Measurements from ENCODE around the gene RNF123.
A peak's percentile ranks its signal among the peaks of the same experiment; 100 is the strongest.

Gene RNF123

GRCh38 chr3:49703443-49703927 is 14.1 kb downstream of the RNF123 start:
- peak; percentile 93 for DNase-seq (ENCODE audit: low spot score)

DNA sequence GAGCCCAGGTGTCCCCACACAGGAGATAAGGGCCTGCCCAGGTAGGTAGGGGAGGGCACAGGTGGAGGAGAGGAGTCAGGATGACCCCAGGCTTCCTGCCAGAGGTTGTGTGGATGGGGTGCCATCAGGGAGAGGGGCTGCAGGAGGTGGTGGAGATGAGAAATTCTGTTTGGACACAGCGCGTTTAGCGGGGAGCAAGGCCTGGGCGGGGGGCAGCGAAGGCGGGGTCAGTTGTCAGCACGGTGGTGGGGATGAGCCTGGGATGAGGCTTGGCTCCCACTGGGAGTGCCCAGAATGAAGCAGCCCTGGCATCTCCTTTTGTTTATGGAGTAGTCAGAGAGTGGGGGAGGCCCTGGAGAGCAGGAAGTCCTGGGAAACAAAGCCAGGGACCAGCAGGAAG is 14.6 kb downstream of the RNF123 start:
- no peak for DNase-seq (ENCODE audit: low spot score)

- DNase-seq (ENCODE audit: low spot score) = no peak
These were observed 15.3 kb downstream of the RNF123 start for GRCh38 chr3:49704629-49705028.

GRCh38 chr3:49705390-49705960 is 16.1 kb downstream of the RNF123 start:
- DNase-seq (ENCODE audit: low spot score) = no peak

DNA sequence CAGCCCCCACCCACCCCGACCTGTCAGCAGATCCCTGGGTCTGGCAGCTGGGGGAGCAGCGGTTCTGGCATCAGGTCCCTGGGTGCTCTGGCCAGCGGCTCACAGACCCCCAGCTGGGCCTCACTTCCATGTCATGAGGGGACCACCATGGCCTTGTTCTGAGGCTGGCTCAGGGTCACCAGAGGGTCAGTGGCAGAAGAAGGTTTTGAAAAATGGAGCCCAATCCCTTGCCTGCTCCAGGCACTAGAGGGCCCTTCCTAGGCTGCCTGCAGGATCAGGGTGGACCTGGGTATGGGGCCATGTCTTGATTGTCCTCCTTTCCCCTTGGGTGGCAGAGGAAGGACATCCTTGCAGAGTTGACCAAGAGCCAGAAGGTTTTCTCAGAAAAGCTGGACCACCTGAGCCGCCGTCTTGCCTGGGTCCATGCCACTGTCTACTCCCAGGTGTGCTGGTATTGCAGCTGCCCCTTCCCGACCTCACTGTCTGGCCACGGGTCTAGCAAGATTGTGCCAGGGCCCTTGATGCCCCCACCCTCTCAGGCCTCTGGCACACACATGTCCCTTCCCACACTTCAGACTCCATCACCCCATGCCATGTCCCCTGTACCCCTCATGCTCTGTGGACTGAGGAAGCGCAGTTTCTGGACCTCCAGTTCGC is 17.2 kb downstream of the RNF123 start:
- DNase-seq (ENCODE audit: low spot score) = no peak

DNA sequence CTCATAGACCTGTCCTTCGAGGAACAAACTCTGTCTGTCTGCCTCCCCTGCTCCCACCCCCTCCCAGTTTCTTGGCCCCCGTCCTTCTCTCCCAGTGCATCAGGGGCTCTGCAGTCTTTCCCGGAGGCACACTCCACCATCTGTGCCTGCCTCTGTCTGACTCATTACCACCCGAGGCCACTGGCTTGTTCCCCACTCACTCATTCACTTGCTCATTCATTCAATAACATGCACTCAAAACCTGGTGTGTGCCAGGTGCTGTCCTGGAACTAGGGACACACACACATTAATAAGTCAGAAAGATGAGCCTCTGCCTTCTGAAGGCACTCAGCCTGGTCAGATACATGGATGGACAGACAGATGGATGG is 17.7 kb downstream of the RNF123 start:
- DNase-seq (ENCODE audit: low spot score) = no peak

DNA sequence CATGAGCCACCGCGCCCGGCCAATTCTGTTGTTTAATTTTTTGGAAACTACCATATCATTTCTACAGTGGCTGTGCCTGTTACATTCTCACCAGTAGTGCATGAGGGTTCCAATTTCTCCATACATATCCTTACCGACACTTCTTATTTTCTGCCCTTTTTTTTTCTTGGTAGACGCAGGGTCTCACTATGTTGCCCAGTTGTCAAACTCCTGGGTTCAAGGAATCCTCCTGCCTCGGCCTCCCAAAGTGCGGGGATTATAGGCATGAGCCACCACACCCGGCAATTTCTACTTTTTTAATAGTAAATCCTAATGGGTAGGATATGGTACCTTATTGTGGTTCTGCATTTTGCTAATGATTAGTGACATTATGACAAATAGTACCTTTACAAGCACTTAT is 20.5 kb downstream of the RNF123 start:
- no peak for DNase-seq (ENCODE audit: low spot score)

DNA sequence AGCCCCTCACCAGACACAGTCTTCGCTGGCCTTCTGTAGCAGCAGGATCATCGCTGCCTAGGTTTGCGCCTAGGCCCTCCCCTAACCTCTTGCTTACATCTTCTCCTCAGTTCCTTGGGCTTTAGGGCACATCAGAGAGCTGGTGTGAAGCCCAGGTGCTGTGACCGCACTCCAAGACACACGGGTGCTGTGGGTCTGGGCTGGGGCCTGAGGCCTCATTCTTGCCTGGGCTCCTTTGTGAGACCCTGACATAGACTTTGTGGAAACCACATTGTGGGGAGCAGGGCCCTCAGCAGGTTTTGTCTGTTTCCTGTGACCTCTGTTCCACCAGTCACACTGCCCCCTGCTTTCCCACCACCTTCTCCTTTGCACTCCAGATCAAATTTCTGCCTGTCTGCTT is 22.1 kb downstream of the RNF123 start:
- DNase-seq (ENCODE audit: low spot score) = no peak

- DNase-seq (ENCODE audit: low spot score) = no peak
These were observed 22.8 kb downstream of the RNF123 start for GRCh38 chr3:49712166-49712565.

DNA sequence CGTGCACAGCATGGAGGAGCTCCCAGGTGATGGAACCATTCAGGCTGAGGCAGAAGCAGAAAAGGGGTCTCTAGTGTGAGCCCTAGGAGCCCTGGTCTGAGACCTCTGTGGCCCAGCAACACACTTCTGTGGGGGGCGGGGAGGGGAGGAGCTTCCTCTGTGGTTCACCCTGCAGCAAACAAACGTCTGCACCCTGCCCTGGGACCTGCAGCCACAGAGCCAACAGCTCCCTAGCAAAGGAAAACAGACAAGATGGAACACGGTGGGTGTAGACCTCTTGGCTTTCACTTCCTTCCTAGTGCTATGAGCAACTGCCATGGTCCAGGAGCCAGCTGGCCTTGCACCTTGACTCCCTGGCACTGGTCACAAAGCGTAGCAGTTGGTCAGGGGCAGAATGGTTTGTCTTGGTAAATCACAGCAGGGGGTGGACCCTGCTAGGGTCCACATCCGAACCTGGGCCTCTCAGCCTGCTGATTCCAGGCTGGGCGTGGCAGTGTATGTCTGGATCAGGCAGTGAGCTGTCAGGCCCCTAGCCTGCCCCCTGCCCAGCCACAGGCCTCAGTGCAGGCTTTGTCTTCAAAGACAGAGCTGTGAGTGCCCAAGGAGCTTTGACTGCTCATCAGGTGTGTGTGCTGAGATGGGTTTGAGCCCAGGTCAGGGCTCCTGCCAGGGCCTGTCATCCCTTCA is 23.4 kb downstream of the RNF123 start:
- no peak for DNase-seq (ENCODE audit: low spot score)

- DNase-seq (ENCODE audit: low spot score) = no peak
These were observed 24.2 kb downstream of the RNF123 start for GRCh38 chr3:49713336-49714105.

DNA sequence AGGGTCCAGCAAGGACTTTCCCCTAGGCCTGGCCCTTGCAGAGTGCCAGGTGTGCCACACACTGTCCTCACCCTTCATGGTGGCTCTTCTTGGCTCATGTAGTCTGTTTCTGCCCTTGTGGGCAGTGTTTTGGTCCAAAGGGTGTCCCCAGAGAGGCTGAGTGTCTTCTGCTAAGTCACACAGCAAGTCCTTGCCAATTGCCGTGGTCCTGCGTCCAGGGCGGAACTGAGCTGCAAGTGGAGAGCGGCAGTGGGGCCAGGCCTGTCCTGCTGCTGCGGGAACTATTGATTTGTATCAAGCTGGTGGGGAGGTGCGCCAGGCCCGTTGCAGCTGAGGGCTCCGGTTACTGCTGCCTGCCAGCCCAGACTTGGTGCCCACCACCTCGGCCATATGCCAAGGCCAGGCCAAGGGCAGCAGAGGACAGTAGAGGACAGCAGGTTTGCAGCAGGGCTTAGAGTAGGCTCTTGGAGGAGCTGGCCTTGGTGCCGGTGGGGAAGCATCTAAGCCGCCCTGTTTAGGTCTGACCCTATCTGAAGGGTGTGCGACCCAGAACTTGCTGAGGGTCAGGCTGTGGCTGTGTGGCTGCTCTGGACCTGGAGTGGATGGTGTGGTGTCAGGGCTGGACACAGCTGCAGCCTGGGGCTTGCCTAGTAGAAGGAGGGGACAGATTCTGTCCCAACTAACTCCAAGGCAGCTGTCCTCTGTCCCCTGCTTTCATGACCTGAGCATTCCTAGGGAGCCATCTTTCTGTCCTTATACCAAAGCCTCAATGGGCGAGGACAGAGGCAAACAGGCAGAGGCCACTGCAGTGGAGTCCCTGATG is 25.6 kb downstream of the RNF123 start:
- DNase-seq (ENCODE audit: low spot score) = no peak

GRCh38 chr3:49715611-49716121 is 26.3 kb downstream of the RNF123 start:
- DNase-seq (ENCODE audit: low spot score) = no peak

DNA sequence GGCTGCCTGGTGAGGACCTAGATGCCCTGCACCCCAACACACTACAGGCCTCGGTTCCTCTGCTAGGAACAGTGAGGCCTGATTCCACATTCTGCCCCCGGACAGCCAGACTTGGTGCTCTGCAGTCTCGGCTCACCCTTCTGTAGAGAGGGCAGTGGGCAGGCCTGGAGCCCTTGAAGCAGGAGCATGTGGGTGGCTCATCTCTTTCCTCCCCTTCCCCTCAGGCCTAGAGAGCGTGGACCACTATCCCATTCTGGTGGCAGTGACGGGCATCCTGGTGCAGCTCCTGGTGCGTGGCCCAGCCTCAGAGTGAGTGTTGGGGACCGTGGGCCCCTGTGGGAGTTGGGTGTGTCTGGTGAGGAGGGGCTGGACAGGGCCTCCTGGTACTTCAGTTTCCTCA is 26.8 kb downstream of the RNF123 start:
- peak; percentile 16 for DNase-seq (ENCODE audit: low spot score)

DNA sequence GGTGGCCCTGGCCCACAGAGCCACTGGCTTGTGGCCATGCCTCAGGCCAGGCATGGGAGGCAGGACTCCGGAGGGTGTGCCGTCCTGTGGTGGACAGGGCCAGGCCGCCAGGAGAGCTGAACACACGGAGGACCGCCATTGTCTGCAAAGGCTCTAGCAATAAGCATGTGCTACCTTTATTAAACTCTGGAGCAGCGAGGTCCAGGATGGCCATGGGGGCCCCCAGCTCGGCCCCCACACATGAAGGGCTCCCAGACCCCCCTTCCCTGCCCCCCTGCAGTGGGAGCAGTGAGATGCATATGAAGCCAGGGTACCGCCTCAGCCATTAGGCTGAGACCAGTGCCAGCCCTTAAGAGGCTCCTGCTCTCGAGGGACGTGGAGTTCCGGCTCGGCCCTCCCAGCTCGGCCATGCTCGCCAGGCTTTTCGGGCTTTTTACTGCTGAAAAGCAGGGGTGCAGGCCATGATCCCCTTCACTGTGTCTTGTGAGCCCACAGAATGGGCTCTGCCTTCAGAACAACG is 27.4 kb downstream of the RNF123 start:
- DNase-seq (ENCODE audit: low spot score) = peak; percentile 18

GRCh38 chr3:49717211-49717958 is 28.0 kb downstream of the RNF123 start:
- peak; percentile 11 for DNase-seq (ENCODE audit: low spot score)

DNA sequence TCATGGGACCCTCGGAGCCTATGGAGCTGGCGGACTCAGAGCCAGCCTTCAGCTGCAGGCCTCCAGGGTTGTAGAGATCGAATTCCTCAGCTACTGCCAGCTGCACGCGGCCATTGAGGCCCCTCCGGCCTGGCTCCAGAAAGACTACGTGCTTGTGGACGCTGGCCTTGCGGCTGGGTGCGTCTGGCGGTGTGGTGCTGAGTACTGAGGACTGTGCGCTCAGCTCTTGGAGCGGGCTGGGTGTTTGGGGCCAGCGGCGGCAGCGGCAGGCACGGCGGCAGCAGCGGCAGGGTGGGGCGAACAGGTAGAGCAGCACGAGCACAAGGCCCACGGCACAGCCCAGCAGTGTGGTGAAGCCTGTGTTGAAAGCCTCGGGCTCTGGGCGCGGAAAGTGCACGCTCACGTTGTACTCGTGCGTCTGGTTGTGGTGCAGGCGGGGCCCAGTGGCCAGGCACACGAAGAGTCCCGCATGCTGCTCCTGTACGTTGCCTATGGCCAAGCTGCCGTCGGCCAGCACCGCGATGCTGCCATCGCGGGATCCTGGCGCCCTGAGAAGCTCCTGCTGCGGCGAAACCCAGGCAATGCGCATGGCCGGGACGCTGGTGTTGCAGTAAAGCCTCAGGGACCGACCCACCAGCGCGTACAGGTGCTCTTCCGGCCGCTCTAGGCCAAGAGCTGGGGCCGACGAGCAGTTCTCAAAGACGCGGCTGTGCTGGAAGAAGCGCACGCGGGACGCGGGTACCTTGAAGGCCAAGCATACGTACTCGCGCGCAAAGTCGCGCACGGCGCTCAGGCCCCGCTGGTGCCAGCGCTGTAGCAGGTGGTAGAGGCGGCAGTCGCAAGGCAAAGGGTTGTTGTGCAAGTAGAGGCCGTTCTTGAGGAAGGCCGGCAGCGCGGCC is 28.9 kb downstream of the RNF123 start:
- DNase-seq (ENCODE audit: low spot score) = peak; percentile 37

DNA sequence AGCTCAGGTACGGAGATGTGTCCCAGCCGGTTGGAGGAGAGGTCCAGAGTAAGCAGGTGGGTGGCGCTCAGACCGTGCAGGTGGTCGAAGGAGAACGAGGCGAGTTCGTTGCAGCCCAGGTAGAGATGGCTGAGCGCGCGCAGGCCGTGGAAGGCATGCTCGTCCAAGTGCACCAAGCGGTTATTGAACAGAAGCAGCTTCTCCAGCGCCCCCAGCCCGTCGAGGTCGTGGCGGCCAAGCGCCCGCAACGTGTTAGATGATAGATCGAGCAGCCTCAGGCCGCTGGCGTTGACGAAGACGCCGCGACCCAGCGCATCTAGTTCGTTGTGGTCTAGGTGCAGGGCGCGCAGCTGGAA is 29.5 kb downstream of the RNF123 start:
- no peak for DNase-seq (ENCODE audit: low spot score)

DNA sequence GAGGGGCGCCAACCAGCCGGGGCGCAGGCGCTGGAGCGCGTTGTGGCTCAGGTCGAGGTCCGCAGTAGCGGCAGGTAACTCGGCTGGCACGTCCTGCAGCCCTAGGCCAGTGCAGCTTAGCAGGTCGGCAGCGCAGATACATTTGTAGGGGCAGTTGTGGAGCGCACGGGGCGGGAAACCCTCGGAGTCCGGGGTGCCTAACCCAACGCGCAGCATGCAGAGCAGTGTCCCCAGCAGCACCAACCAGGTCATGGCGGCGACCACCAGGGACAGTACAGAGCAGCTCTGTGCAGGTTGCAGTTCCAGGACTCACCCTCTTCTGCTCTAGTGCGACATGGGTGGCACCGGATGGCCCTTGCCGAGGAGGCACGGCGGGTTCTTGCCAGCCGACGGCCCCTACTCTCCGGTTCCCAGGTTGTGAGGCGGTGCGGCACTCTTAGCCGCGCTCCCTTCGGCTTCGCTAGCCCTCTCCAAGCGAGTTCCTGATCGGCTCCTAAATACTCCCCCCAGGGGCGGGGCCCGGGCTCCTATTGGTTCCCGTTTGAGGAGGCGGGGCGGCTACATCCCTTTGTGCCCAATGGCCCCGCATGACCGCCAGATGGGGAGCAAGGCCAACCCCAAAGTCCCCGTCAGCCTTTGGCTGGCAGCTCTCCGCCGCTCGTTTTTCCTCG is 30.0 kb downstream of the RNF123 start, which contains the start of gene AMIGO3:
TSS of gene AMIGO3 (minus strand) at position 471 of the 671 bp plus-strand sequence. CDS start at position 252, 219 bp downstream.
- peak; percentile 97 for DNase-seq (ENCODE audit: low spot score)

Measured in D341Med (cell line).